GM12878 (cell line): ENCODE measurements around the gene LAMB4. TPM values are rescaled to one million over a fixed set of nuclear protein-coding genes. Genes with fewer than 3 reads are reported as not detected.

Source experiments
- ATAC-seq: fragments of 200-7000 bp; cut with Tn5 transposase; 3 replicates; pipeline ENCODE4 v1.9.1; 2020; ENCODE audit warnings: mild to moderate bottlenecking, moderate library complexity
- BruUV-seq: library from RNA; stranded (reverse); fragments of 400-500 nt; replicated peaks from 2 replicates; lab custom pipeline; 2021; lab: Mats Ljungman, UMichigan
- CTCF ChIA-PET: fragments of 300-600 bp; sonication (Branson Sonifier 250); formaldehyde crosslinking; extraction: SDS; loops from one replicate; lab custom pipeline; 2021; ENCODE audit warnings: inconsistent platforms; lab: Yijun Ruan, JAX
- POLR2A ChIA-PET: fragments of 350-600 bp; formaldehyde crosslinking; extraction: SDS; loops from one replicate; lab custom pipeline; 2021; ENCODE audit warnings: inconsistent platforms; lab: Charles Lee
- RAD21 ChIA-PET: fragments of 300-600 bp; sonication (Branson Sonifier 250); formaldehyde crosslinking; loops from one replicate; lab custom pipeline; 2023; ENCODE audit warnings: antibody characterized with exemption; ENCODE audit not compliant: unreplicated experiment; lab: Charles Lee
- SMC1A ChIA-PET: fragments of 300-600 bp; sonication (Branson Sonifier 250); formaldehyde crosslinking; loops from one replicate; lab custom pipeline; 2023; ENCODE audit not compliant: unreplicated experiment, uncharacterized antibody; lab: Charles Lee
- DNase-seq: peaks from one replicate; pipeline ENCODE4 v3.0.0-alpha.2; 2011; ENCODE audit warnings: low read depth, low spot score
- FAIRE-seq: peaks from 3 replicates; lab custom pipeline; 2011; peaks lifted over from hg19 to GRCh38; lab: Jason Lieb, UNC
- H2AFZ ChIP-seq: 2 replicates; pipeline ENCODE4 v1.6.0; 2011; ENCODE audit warnings: low read depth, low read length, control low read depth; ENCODE audit not compliant: control insufficient read depth
- H3K27ac ChIP-seq: 2 replicates; pipeline ENCODE4 v1.5.1; 2011; ENCODE audit warnings: control low read depth; ENCODE audit not compliant: control insufficient read depth, insufficient read depth
- H3K27me3 ChIP-seq, 2 experiments: replicated peaks in 1 of 2; 2 replicates each; pipeline versions ENCODE4 v1.6.0 to v1.6.1; 2011; ENCODE audit warnings: low read length in 1 of 2; ENCODE audit not compliant: control insufficient read depth in 2 of 2, insufficient read depth in 2 of 2
- H3K36me3 ChIP-seq, 2 experiments: 2 replicates each; pipeline ENCODE4 v1.5.1; 2011; ENCODE audit warnings: low read length in 1 of 2; ENCODE audit not compliant: control insufficient read depth in 2 of 2, insufficient read depth in 2 of 2
- H3K4me1 ChIP-seq: 2 replicates; pipeline ENCODE4 v1.6.1; 2011; ENCODE audit warnings: mild to moderate bottlenecking, low read length, moderate library complexity, mixed read lengths; ENCODE audit not compliant: control insufficient read depth, insufficient read depth
- H3K4me2 ChIP-seq: 2 replicates; pipeline ENCODE4 v1.6.0; 2011; ENCODE audit warnings: control low read depth; ENCODE audit not compliant: control insufficient read depth, insufficient read depth
- H3K4me3 ChIP-seq: fragments of 200-600 bp; sonication (generic); 2 replicates; pipeline ENCODE4 v1.5.1; 2016
- H3K79me2 ChIP-seq: 2 replicates; pipeline ENCODE4 v1.6.0; 2011; ENCODE audit warnings: low read length; ENCODE audit not compliant: control insufficient read depth, insufficient read depth
- H3K9ac ChIP-seq: 2 replicates; pipeline ENCODE4 v1.8.0; 2011; ENCODE audit warnings: low read length, control low read depth, mixed read lengths; ENCODE audit not compliant: control insufficient read depth, insufficient read depth
- H3K9me3 ChIP-seq: replicated peaks from 3 replicates; pipeline ENCODE4 v1.5.1; 2011; ENCODE audit warnings: mild to moderate bottlenecking, low read length; ENCODE audit not compliant: control insufficient read depth, insufficient read depth
- H4K20me1 ChIP-seq: 2 replicates; pipeline ENCODE4 v1.6.0; 2011; ENCODE audit not compliant: control insufficient read depth, insufficient read depth
- CEBPB ChIP-seq, 2 experiments: fragments of 150-350 bp in 1 of 2; IDR thresholded peaks; 2 replicates each; pipeline ENCODE4 v1.6.1; 2012 to 2014; ENCODE audit warnings: low read depth in 2 of 2, low read length in 2 of 2, borderline replicate concordance in 1 of 2, inconsistent platforms in 1 of 2
- MEF2A ChIP-seq: IDR thresholded peaks from 2 replicates; pipeline ENCODE4 v1.6.1; 2011; ENCODE audit warnings: low read depth, mild to moderate bottlenecking, low read length, moderate library complexity; ENCODE audit not compliant: insufficient read depth
- PAX8 ChIP-seq: fragments of 450-650 bp; IDR thresholded peaks from 2 replicates; pipeline ENCODE4 v1.6.1; 2017; ENCODE audit warnings: mild to moderate bottlenecking, moderate library complexity
- WGBS: methylation state at CpG from one replicate; pipeline ENCODE4 v1.1.6; 2016; ENCODE audit warnings: low lambda C conversion rate; ENCODE audit not compliant: insufficient replicate concordance, insufficient coverage; ENCODE audit errors: missing lambda C conversion rate; 5-methylcytosine and 5-hydroxymethylcytosine counted together
- in situ Hi-C: fragments of 300-500 bp; cut with MboI; formaldehyde crosslinking; loops from 9 replicates; pipeline ENCODE4 v1.14.3; 2018; ENCODE audit warnings: mixed read lengths
- intact Hi-C: fragments of 100-400 bp; cut with micrococcal nuclease; formaldehyde crosslinking; loops from one replicate; pipeline ENCODE4 v1.14.2; 2022; ENCODE audit not compliant: unreplicated experiment
- polyA plus RNA-seq, 11 experiments: library from polyadenylated mRNA; depleted of rRNA in 4 of 11; unstranded in 6 of 11; stranded (reverse) in 5 of 11; fragments of >200 nt; fragmentation: Nextera tagmentation in 4 of 11; fragmentation: Illumina TruSeq in 1 of 11; extraction: Ambion mirVana in 4 of 11; extraction: Trizol in 1 of 11; gene quantifications; 1 replicate in 1 of 11; 2 replicates in 10 of 11; pipeline versions ENCODE4 v1.2.1 to v1.2.3, GENCODE V29; 2011 to 2016; ENCODE audit warnings: inconsistent platforms in 2 of 11, missing spikeins in 2 of 11, low read depth in 1 of 11
- total RNA-seq, 4 experiments: library from RNA; depleted of rRNA in 3 of 4; stranded (reverse); fragments of >200 nt in 3 of 4; fragmentation: Illumina TruSeq in 1 of 4; extraction: Trizol in 1 of 4; gene quantifications; 2 replicates each; pipeline versions ENCODE4 v1.2.1 to v1.2.3, GENCODE V29; 2013 to 2021
- TF ChIP-seq, protein P1 (sequence below): fragments of 450-650 bp; IDR thresholded peaks from 2 replicates; pipeline ENCODE4 v1.6.1; 2016; ENCODE audit warnings: mild to moderate bottlenecking
- TF ChIP-seq, protein P2 (sequence below): fragments of 450-650 bp; IDR thresholded peaks from 2 replicates; pipeline ENCODE4 v1.6.1; 2017; ENCODE audit warnings: mild to moderate bottlenecking
- TF ChIP-seq, protein P3 (sequence below): IDR thresholded peaks from 2 replicates; pipeline ENCODE4 v1.6.1; 2012; ENCODE audit warnings: low read depth, low read length, improper control_type of control experiment

Gene LAMB4
- total and polyA plus RNA-seq, 10 of the 15 experiments (the other 5 are each of a cell fraction or from before 2014, with no cell fraction given) = 0.04 to 0.06 TPM; not detected in 8

DNA sequence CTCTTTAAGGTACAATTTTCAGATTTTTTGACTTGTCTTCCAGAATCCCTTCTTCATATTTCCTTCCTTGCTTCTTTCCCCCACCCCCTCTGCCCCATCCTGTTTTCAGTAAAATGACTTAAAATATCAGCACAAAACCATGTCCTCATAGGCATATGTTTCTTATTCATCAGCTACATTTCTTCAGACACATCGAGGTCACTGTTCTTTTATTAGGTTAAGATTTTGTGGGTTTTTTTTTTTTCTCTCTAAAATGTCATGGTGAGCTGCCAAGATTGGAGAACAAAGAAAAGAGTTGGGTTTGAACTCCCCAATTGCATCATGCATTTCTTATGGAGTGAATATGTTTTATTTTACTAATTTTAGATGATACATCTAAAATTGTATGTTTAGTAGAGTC is 35.8 kb downstream of the LAMB4 start:
- H3K27ac ChIP-seq = no peak overlapping the region
- in situ Hi-C loops = no loop called here
- no peaks in the 10 kb centered on the region for H3K27me3 ChIP-seq
- no peaks in the 10 kb centered on the region for H4K20me1 ChIP-seq
- no peak overlapping the region for H3K4me2 ChIP-seq
- DNase-seq (no peak), FAIRE-seq (no peak), ATAC-seq (no peak)
- no peak overlapping the region for H2AFZ ChIP-seq
- no peaks in the 10 kb centered on the region for H3K9me3 ChIP-seq
- TF ChIP-seq CEBPB (IDR thresholded peaks at IDR 0.05; ENCODE audit: borderline replicate concordance in 1 of 2, low read depth in 2 of 2, low read length in 2 of 2) = no peak
- TF ChIP-seq, protein P1, sequence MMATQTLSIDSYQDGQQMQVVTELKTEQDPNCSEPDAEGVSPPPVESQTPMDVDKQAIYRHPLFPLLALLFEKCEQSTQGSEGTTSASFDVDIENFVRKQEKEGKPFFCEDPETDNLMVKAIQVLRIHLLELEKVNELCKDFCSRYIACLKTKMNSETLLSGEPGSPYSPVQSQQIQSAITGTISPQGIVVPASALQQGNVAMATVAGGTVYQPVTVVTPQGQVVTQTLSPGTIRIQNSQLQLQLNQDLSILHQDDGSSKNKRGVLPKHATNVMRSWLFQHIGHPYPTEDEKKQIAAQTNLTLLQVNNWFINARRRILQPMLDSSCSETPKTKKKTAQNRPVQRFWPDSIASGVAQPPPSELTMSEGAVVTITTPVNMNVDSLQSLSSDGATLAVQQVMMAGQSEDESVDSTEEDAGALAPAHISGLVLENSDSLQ = no peak
- TF ChIP-seq, protein P2, sequence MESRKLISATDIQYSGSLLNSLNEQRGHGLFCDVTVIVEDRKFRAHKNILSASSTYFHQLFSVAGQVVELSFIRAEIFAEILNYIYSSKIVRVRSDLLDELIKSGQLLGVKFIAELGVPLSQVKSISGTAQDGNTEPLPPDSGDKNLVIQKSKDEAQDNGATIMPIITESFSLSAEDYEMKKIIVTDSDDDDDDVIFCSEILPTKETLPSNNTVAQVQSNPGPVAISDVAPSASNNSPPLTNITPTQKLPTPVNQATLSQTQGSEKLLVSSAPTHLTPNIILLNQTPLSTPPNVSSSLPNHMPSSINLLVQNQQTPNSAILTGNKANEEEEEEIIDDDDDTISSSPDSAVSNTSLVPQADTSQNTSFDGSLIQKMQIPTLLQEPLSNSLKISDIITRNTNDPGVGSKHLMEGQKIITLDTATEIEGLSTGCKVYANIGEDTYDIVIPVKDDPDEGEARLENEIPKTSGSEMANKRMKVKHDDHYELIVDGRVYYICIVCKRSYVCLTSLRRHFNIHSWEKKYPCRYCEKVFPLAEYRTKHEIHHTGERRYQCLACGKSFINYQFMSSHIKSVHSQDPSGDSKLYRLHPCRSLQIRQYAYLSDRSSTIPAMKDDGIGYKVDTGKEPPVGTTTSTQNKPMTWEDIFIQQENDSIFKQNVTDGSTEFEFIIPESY = no peak
- TF ChIP-seq MEF2A = no peak
- TF ChIP-seq PAX8 = no peak
- TF ChIP-seq, protein P3, sequence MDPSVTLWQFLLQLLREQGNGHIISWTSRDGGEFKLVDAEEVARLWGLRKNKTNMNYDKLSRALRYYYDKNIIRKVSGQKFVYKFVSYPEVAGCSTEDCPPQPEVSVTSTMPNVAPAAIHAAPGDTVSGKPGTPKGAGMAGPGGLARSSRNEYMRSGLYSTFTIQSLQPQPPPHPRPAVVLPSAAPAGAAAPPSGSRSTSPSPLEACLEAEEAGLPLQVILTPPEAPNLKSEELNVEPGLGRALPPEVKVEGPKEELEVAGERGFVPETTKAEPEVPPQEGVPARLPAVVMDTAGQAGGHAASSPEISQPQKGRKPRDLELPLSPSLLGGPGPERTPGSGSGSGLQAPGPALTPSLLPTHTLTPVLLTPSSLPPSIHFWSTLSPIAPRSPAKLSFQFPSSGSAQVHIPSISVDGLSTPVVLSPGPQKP = no peak
- H3K4me3 ChIP-seq = no peak overlapping the region
- ChIA-PET SMC1A (interaction anchor here (0.6 to 1.3 kb wide), 5 partner anchors 20 to 485 kb away, joined by 3 to 4 read pairs (median 3); no protein-coding TSS in a partner anchor), CTCF (interaction anchor here (1.2 to 1.4 kb wide), 3 partner anchors 15 to 51 kb away, joined by 3 to 4 read pairs (median 3); no protein-coding TSS in a partner anchor), RAD21 (no interaction called here), POLR2A (no interaction called here)
- BruUV-seq = no TSS peak
- WGBS = 0% methylated on average over 1 of the region's 1 CpG
- no peak overlapping the region for H3K9ac ChIP-seq
- intact Hi-C loops = no loop called here
- no peaks in the 10 kb centered on the region for H3K4me1 ChIP-seq
- no peaks in the 10 kb centered on the region for H3K36me3 ChIP-seq
- no peaks in the 10 kb centered on the region for H3K79me2 ChIP-seq
